Measurements from ENCODE around the gene ZNF669. TPM values are rescaled to one million over a fixed set of nuclear protein-coding genes. Genes with fewer than 3 reads are reported as not detected.

The ZNF669 gene
- polyA plus RNA-seq, 1 donor (not counting 4 experiments of a cell fraction or from before 2014, with no cell fraction given) = 4.5 TPM

DNA sequence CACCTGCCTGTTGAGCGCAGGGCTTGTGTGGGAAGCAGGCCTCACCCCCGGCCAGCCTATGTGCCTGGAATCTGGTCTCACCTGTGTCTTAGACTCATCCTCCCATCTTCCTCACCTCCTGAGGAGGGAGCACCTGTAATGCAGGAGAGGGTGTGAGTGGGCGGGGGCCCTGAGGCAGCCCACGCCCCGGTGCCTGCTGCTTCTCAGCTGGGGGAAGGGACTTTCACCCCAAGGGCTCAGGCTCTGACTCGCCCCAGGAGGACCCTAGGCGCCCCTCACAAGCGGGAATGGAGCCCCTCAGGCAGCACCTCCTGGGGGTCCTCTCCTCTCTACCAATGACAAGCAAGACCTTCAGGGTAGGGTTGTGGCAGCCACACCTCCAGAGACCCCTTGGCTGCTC, 18.8 kb downstream of the ZNF669 start:
- Histone ChIP-seq H4K20me1 (ENCODE audit: control insufficient read depth, extremely low read depth, insufficient read depth, low read length) (no peaks in the 10 kb centered on the region), H3K4me1 (ENCODE audit: control insufficient read depth, extremely low read depth, insufficient read depth, low read length) (no peaks in the 10 kb centered on the region), H3K79me2 (ENCODE audit: control insufficient read depth, insufficient read depth, low read length) (no peaks in the 10 kb centered on the region), H2AFZ (ENCODE audit: control insufficient read depth, low read length) (no peak overlapping the region), H3K9ac (ENCODE audit: control insufficient read depth, extremely low read depth, insufficient read depth, low read length) (no peak overlapping the region), H3K4me3 (ENCODE audit: control insufficient read depth in 2 of 3, extremely low read depth in 1 of 3, insufficient read depth in 2 of 3, low read depth in 1 of 3, low read length in 3 of 3) (no peak overlapping the region), H3K36me3 (ENCODE audit: control insufficient read depth in 2 of 2, extremely low read depth in 1 of 2, insufficient read depth in 2 of 2, low read length in 2 of 2) (no peaks in the 10 kb centered on the region), H3K4me2 (ENCODE audit: control insufficient read depth, extremely low read depth, insufficient read depth, low read depth, low read length) (no peak overlapping the region), H3K27me3 (ENCODE audit: control insufficient read depth, extremely low read depth, insufficient read depth, low read length) (no peaks in the 10 kb centered on the region), H3K9me1 (ENCODE audit: control insufficient read depth, extremely low read depth, insufficient read depth, low read length) (no peaks in the 10 kb centered on the region), H3K27ac (ENCODE audit: control insufficient read depth, insufficient read depth, low read length) (no peak overlapping the region), H3K9me3 (ENCODE audit: control insufficient read depth, low read depth, low read length) (no peaks in the 10 kb centered on the region)
- no peak for FAIRE-seq
- no peak for DNase-seq (ENCODE audit: low read depth, low spot score)
- TF ChIP-seq, protein P1, sequence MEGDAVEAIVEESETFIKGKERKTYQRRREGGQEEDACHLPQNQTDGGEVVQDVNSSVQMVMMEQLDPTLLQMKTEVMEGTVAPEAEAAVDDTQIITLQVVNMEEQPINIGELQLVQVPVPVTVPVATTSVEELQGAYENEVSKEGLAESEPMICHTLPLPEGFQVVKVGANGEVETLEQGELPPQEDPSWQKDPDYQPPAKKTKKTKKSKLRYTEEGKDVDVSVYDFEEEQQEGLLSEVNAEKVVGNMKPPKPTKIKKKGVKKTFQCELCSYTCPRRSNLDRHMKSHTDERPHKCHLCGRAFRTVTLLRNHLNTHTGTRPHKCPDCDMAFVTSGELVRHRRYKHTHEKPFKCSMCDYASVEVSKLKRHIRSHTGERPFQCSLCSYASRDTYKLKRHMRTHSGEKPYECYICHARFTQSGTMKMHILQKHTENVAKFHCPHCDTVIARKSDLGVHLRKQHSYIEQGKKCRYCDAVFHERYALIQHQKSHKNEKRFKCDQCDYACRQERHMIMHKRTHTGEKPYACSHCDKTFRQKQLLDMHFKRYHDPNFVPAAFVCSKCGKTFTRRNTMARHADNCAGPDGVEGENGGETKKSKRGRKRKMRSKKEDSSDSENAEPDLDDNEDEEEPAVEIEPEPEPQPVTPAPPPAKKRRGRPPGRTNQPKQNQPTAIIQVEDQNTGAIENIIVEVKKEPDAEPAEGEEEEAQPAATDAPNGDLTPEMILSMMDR (optimal IDR thresholded peaks at IDR 0.05 in 1 of 3, IDR thresholded peaks at IDR 0.05 in 1 of 3, conservative IDR thresholded peaks at IDR 0.05 in 1 of 3; ENCODE audit: extremely low read depth in 1 of 3, insufficient read depth in 2 of 3, low read length in 3 of 3) = no peak
- no peak for TF ChIP-seq EZH2 (IDR thresholded peaks at IDR 0.05; ENCODE audit: low read length)
- dilution Hi-C loops (cut with MboI; ENCODE audit: extremely low pct_ligation_motif_present, low sequenced_read_pairs) = no loop called here

DNA sequence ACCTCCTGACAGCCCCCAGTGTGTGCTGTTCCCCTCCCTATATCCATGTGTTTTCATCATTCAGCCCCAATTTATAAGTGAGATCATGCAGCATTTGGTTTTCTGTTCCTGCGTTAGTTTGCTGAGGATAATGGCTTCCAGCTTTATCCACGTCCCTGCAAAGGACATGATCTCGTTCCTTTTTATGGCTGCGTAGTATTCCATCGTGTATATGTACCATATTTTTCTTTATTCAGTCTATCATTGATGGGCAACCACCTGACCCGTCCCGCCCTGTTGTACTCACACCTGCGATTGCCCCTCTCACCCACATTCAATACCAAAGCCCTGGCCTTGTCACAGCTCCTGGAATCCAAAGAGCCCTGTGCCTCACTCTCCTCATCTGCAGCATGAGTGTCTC, 19.4 kb downstream of the ZNF669 start:
- no peak overlapping the region for H3K9ac ChIP-seq (ENCODE audit: control insufficient read depth, extremely low read depth, insufficient read depth, low read length)
- TF ChIP-seq, protein P1 (optimal IDR thresholded peaks at IDR 0.05 in 1 of 3, IDR thresholded peaks at IDR 0.05 in 1 of 3, conservative IDR thresholded peaks at IDR 0.05 in 1 of 3; ENCODE audit: extremely low read depth in 1 of 3, insufficient read depth in 2 of 3, low read length in 3 of 3) = no peak
- TF ChIP-seq EZH2 (IDR thresholded peaks at IDR 0.05; ENCODE audit: low read length) = no peak
- no peaks in the 10 kb centered on the region for H3K27me3 ChIP-seq (ENCODE audit: control insufficient read depth, extremely low read depth, insufficient read depth, low read length)
- DNase-seq (ENCODE audit: low read depth, low spot score) (no peak), FAIRE-seq (no peak)
- no peak overlapping the region for H3K4me3 ChIP-seq (ENCODE audit: control insufficient read depth in 2 of 3, extremely low read depth in 1 of 3, insufficient read depth in 2 of 3, low read depth in 1 of 3, low read length in 3 of 3)
- no peak overlapping the region for H3K27ac ChIP-seq (ENCODE audit: control insufficient read depth, insufficient read depth, low read length)
- no peaks in the 10 kb centered on the region for H3K79me2 ChIP-seq (ENCODE audit: control insufficient read depth, insufficient read depth, low read length)
- no peaks in the 10 kb centered on the region for H3K36me3 ChIP-seq (ENCODE audit: control insufficient read depth in 2 of 2, extremely low read depth in 1 of 2, insufficient read depth in 2 of 2, low read length in 2 of 2)
- dilution Hi-C loops (cut with MboI; ENCODE audit: extremely low pct_ligation_motif_present, low sequenced_read_pairs) = no loop called here
- H3K9me3 ChIP-seq (ENCODE audit: control insufficient read depth, low read depth, low read length) = no peaks in the 10 kb centered on the region
- H3K4me2 ChIP-seq (ENCODE audit: control insufficient read depth, extremely low read depth, insufficient read depth, low read depth, low read length) = no peak overlapping the region
- no peaks in the 10 kb centered on the region for H4K20me1 ChIP-seq (ENCODE audit: control insufficient read depth, extremely low read depth, insufficient read depth, low read length)
- no peaks in the 10 kb centered on the region for H3K4me1 ChIP-seq (ENCODE audit: control insufficient read depth, extremely low read depth, insufficient read depth, low read length)
- no peaks in the 10 kb centered on the region for H3K9me1 ChIP-seq (ENCODE audit: control insufficient read depth, extremely low read depth, insufficient read depth, low read length)
- no peak overlapping the region for H2AFZ ChIP-seq (ENCODE audit: control insufficient read depth, low read length)
